Measurements from ENCODE around the gene MACC1. TPM values are rescaled to one million over a fixed set of nuclear protein-coding genes. Genes with fewer than 3 reads are reported as not detected.

MACC1 gene
- polyA plus RNA-seq, 1 of the 3 experiments (the other 2 are of a cell fraction) = not detected

GRCh38 chr7:20200361-20200760 is 16.8 kb downstream of the MACC1 start:
- CTCF ChIA-PET = no interaction called here
- DNase-seq = no peak
- POLR2A ChIA-PET = no interaction called here
- Histone ChIP-seq H3K27me3 (ENCODE audit: insufficient read depth) (no peaks in the 10 kb centered on the region), H2AFZ (ENCODE audit: low read depth) (no peak overlapping the region), H3K9ac (no peak overlapping the region), H4K20me1 (ENCODE audit: insufficient read depth) (no peaks in the 10 kb centered on the region), H3K9me3 (no peaks in the 10 kb centered on the region), H3K9me2 (no peaks in the 10 kb centered on the region), H3K4me2 (no peak overlapping the region), H3K36me3 (replicated peaks in 1 of 2; ENCODE audit: control insufficient read depth in 1 of 2, insufficient read depth in 2 of 2, low read length in 1 of 2) (no peaks in the 10 kb centered on the region), H3K27ac (ENCODE audit: low read depth in 2 of 2, low read length in 1 of 2) (no peak overlapping the region), H3K79me2 (ENCODE audit: insufficient read depth) (no peaks in the 10 kb centered on the region), H3K4me3 (ENCODE audit: low read depth in 2 of 2, low read length in 1 of 2) (no peak overlapping the region), H3F3A (replicated peaks; ENCODE audit: insufficient read depth) (peaks cover 7% of the 10 kb centered on the region), H3K4me1 (ENCODE audit: control insufficient read depth in 1 of 2, insufficient read depth in 2 of 2, low read depth in 1 of 2, low read length in 1 of 2) (peaks cover 0 to 9% of the 10 kb centered on the region in 2 experiments; a peak in 2 of 4 replicates)
- WGBS (ENCODE audit: low lambda C conversion rate) = 73% methylated on average over 3 of the region's 3 CpGs
- no peak for TF ChIP-seq ELF1 (IDR thresholded peaks at IDR 0.05)
- no peak for TF ChIP-seq REST (IDR thresholded peaks at IDR 0.05; ENCODE audit: low read depth, low read length)
- TF ChIP-seq EZH2phosphoT487 (IDR thresholded peaks at IDR 0.05; ENCODE audit: borderline replicate concordance, low read depth) = no peak
- TF ChIP-seq SMC3 (IDR thresholded peaks at IDR 0.05; ENCODE audit: low read depth, low read length) = no peak
- no peak for TF ChIP-seq SIN3A (IDR thresholded peaks at IDR 0.05; ENCODE audit: borderline replicate concordance, low read depth, low read length)
- TF ChIP-seq GABPA (IDR thresholded peaks at IDR 0.05; ENCODE audit: low read depth) = no peak
- TF ChIP-seq FOXM1 (IDR thresholded peaks at IDR 0.05; ENCODE audit: low read depth) = no peak
- TF ChIP-seq CHD2 (IDR thresholded peaks at IDR 0.05; ENCODE audit: low read length, partially characterized antibody) = no peak
- no peak for TF ChIP-seq MAX (IDR thresholded peaks at IDR 0.05; ENCODE audit: low read depth)
- TF ChIP-seq RAD21 (IDR thresholded peaks at IDR 0.05; ENCODE audit: low read length) = no peak
- TF ChIP-seq USF2 (IDR thresholded peaks at IDR 0.05; ENCODE audit: borderline replicate concordance, low read depth, low read length) = no peak
- TF ChIP-seq USF1 (IDR thresholded peaks at IDR 0.05; ENCODE audit: borderline replicate concordance, low read depth) = no peak
- no peak for TF ChIP-seq YY1 (IDR thresholded peaks at IDR 0.05; ENCODE audit: low read depth)
- no peak for TF ChIP-seq TCF12 (IDR thresholded peaks at IDR 0.05)
